PC-3 (cell line): ENCODE measurements around the gene LRRC31.

Experiments used
- EZH2 ChIP-seq: fragments of 300-600 bp; sonication (generic); IDR thresholded peaks from one replicate; pipeline ENCODE4 v1.6.1; 2017; ENCODE audit warnings: antibody characterized with exemption, mild to moderate bottlenecking, low read length; ENCODE audit not compliant: unreplicated experiment
- TF ChIP-seq, protein P1 (sequence below): fragments of 300-600 bp; sonication (generic); conservative IDR thresholded peaks from 2 replicates; pipeline ENCODE4 v1.5.1; 2017; ENCODE audit warnings: antibody characterized with exemption, low read depth, mild to moderate bottlenecking, low read length

GRCh38 chr3:169842960-169843359 lies 26.8 kb downstream of the LRRC31 start:
- TF ChIP-seq, protein P1, sequence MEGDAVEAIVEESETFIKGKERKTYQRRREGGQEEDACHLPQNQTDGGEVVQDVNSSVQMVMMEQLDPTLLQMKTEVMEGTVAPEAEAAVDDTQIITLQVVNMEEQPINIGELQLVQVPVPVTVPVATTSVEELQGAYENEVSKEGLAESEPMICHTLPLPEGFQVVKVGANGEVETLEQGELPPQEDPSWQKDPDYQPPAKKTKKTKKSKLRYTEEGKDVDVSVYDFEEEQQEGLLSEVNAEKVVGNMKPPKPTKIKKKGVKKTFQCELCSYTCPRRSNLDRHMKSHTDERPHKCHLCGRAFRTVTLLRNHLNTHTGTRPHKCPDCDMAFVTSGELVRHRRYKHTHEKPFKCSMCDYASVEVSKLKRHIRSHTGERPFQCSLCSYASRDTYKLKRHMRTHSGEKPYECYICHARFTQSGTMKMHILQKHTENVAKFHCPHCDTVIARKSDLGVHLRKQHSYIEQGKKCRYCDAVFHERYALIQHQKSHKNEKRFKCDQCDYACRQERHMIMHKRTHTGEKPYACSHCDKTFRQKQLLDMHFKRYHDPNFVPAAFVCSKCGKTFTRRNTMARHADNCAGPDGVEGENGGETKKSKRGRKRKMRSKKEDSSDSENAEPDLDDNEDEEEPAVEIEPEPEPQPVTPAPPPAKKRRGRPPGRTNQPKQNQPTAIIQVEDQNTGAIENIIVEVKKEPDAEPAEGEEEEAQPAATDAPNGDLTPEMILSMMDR: no peak
- TF ChIP-seq EZH2: no peak
